Measurements from ENCODE around the gene TXNRD1.
A peak's percentile ranks its signal among the peaks of the same experiment; 100 is the strongest.
"Not testable (repeated sequence)": the region's sequence is repeated elsewhere in the genome, so short reads cannot be mapped to it uniquely, and the experiment has no call there.

Gene TXNRD1

DNA sequence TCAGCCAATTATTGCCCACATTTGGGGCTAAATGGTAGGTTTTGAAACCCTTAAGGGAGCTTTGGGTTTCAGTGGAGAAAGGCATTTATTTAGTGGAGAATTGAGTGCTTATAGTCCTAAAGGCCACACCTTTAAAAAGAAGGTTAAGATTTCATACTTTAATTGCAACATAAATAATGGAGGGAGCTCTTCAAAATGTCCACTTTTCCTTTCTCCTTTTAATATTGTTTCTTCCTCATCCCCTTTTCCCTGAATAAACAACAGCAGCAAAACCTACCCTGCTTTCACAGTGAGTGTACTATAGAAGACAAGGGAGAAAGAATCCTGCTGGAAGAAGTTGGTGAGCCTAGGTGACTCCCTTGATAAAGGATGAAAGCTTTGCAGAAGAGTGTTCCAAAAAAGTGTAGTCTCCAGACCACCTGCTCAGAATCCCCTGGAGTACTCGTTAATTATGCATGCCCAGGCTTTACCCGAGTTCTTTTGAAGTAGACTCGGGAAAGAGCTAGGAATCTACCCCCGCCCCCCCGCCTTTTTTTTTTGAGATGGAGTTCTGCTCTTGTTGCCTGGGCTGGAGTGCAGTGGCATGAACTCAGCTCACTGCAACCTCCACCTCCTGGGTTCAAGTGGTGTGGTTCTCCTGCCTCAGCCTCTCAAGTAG is 76.4 kb downstream of the TXNRD1 start:
- H3K4me3 ChIP-seq (ENCODE audit: low read length), result no peak overlapping the region
- TF ChIP-seq, protein P1, sequence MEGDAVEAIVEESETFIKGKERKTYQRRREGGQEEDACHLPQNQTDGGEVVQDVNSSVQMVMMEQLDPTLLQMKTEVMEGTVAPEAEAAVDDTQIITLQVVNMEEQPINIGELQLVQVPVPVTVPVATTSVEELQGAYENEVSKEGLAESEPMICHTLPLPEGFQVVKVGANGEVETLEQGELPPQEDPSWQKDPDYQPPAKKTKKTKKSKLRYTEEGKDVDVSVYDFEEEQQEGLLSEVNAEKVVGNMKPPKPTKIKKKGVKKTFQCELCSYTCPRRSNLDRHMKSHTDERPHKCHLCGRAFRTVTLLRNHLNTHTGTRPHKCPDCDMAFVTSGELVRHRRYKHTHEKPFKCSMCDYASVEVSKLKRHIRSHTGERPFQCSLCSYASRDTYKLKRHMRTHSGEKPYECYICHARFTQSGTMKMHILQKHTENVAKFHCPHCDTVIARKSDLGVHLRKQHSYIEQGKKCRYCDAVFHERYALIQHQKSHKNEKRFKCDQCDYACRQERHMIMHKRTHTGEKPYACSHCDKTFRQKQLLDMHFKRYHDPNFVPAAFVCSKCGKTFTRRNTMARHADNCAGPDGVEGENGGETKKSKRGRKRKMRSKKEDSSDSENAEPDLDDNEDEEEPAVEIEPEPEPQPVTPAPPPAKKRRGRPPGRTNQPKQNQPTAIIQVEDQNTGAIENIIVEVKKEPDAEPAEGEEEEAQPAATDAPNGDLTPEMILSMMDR (IDR thresholded peaks at IDR 0.05; ENCODE audit: insufficient read depth, low read depth, low read length, missing control alignments), result no peak
- DNase-seq (ENCODE audit: low read depth), result no peak

DNA sequence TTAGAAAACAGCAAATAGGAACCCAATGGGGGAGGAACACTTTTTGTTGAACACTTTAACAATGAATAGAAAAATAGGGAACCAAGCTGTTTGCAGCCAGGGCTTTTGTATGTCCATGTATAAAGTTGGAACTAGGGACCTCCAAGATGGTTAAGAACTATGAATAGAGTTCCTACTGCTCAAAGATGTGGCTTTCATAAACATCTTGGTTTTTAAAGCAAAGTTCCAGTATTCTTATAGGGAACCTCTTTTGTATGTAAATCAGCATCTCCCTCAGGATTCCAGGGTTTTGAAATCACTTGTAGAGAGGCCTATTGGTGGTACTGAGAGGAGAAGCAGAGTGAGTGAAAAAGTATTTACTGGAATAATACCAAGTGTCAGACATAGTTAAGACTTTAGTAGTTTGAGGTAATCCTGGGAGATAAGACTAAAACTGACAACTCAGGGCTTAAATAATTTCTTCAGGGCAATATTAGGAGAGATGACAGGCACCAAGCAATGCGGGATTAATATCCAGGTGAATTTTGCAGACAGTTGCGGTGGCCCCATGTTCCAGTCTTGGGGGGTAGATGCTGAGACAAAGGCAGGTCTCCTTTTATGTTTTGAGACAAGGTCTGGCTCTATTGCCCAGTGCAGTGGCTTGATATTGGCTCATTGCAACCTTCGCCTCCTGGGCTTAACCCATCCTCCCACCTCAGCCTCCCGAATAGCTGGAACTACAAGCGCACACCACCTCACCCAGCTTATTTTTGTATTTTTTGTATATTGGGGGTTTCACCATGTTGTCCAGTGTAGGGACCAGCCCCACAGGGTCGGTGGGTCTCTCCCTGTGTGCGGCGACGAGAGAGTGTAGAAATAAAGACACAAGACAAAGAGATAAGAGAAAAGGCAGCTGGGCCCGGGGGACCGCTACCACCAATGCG is 77.6 kb downstream of the TXNRD1 start:
- TF ChIP-seq, protein P1 (IDR thresholded peaks at IDR 0.05; ENCODE audit: insufficient read depth, low read depth, low read length, missing control alignments), result no peak
- no peak overlapping the region for H3K4me3 ChIP-seq (ENCODE audit: low read length)
- no peak for DNase-seq (ENCODE audit: low read depth)

DNA sequence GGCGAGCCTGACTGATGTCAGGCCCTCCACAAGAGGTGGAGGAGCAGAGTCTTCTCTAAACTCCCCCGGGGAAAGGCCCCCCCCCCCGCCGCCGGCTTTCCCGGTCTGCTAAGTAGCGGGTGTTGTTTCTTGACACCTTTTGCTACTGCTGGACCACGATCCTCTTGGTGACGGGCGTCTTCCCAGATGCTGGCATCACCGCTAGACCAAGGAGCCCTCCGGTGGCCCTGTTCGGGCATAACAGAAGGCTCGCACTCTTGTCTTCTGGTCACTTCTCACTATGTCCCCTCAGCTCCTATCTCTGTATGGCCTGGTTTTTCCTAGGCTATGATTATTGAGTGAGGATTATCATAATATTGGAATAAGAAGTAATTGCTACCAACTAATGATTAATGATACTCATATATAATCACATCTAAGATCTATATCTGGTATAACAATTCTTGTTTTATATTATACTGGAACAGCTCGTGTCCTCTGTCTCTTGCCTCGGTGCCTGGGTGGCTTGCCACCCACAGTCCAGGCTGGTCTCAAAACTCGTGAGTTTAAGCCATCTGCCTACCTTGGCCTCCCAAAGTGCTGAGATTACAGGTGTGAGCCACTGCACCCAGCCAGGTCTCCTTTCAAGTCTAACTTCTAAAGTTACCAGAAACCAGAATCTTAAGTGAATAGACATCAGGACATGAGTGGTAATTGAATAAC is 78.7 kb downstream of the TXNRD1 start:
- not testable (repeated sequence) for H3K4me3 ChIP-seq (ENCODE audit: low read length)
- peak; percentile 49 for DNase-seq (ENCODE audit: low read depth)
- TF ChIP-seq, protein P1 (IDR thresholded peaks at IDR 0.05; ENCODE audit: insufficient read depth, low read depth, low read length, missing control alignments), result peak; percentile 37

DNA sequence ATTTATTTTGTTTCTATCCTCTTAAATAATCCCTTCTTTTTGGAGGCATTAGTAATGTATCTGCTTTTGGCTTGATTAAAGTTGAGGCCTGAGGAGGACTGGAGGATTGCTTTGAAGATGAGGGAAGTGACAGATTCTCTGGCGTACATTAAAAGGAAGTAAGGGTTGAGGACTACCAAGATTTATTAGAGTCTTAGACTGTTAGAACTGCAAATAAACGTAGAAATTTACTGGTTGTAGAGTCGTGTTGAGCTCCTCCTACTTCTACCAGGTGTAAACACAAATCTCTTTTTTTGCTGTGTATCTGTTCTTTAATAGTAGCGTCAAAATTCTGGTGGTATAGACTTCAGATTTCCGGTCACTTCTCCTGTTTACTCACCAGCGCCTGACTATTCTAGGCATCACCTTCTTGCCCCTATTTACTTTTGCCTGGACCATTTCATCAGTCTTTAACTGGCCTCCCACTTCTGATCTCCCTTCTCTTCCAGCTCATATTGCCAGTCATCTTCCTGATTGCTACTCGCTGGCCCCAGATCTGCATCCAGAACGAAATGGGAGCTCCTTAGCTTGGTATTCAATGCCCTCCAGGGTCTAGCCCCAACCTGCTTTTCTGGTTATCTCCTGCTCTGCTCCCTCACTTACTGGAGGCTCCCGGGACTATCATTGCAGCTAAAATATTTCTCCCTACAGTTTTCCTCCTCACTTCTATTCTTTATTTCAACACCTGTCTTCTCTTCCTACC is 79.5 kb downstream of the TXNRD1 start:
- H3K4me3 ChIP-seq (ENCODE audit: low read length), result no peak overlapping the region
- peak; percentile 80 for DNase-seq (ENCODE audit: low read depth)
- TF ChIP-seq, protein P1 (IDR thresholded peaks at IDR 0.05; ENCODE audit: insufficient read depth, low read depth, low read length, missing control alignments), result no peak

DNA sequence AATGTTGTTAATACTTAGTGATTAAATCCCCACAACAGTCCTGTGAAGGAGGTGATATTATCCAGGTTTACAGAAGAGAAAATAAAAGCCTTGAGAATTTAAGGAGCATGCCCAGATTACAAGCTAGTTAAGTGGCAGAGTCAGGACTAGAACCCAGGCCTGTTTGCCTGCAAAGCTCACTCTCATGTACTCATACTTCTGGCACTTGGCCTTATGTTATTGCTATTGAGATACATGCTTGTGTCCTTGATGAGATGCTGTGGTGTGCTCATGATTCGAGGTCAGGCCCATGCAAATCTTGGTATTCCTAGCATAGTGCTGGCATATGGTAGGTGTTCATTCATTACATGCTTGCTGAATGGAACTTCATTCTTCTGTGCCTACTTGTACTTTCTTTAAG is 80.4 kb downstream of the TXNRD1 start:
- TF ChIP-seq, protein P1 (IDR thresholded peaks at IDR 0.05; ENCODE audit: insufficient read depth, low read depth, low read length, missing control alignments), result no peak
- no peak overlapping the region for H3K4me3 ChIP-seq (ENCODE audit: low read length)

DNA sequence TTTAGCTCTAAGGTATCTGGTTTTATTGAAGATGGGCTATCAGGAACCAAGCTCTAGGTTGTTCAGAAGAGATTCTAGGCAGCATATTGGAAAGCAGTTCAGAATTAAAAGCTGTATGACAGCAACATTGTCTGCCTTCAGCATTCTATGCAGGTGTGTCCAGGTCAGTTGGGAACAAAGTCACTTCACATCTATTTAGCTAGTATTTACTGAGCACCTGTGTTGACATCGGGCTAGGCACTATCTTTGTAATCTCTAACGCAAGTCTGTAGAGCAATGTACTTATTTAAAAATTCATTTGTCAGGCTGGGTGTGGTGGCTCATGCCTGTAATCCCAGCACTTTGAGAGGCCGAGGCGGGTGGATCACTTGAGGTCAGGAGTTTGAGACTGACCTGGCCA is 81.1 kb downstream of the TXNRD1 start:
- H3K4me3 ChIP-seq (ENCODE audit: low read length), result no peak overlapping the region
- DNase-seq (ENCODE audit: low read depth), result no peak
- TF ChIP-seq, protein P1 (IDR thresholded peaks at IDR 0.05; ENCODE audit: insufficient read depth, low read depth, low read length, missing control alignments), result no peak

More for the DNA sequence above, 80.4 kb downstream of the TXNRD1 start:
- no peak for DNase-seq (ENCODE audit: low read depth)

All from epithelial cell of esophagus (primary cell).